GM23338 (cell line): Measurements from ENCODE around the gene SLC66A3.

Experiments used
- CTCF ChIP-seq, 2 experiments: fragments of 200-600 bp in 1 of 2; sonication (generic) in 1 of 2; conservative IDR thresholded peaks; 2 replicates each; pipeline versions ENCODE4 v1.5.1 to v1.6.1; 2016 to 2017; ENCODE audit warnings: antibody characterized with exemption in 2 of 2, low read depth in 2 of 2, mild to moderate bottlenecking in 2 of 2, moderate library complexity in 1 of 2
- ETS1 ChIP-seq: IDR thresholded peaks from 2 replicates; pipeline ENCODE4 v1.6.1; 2016; ENCODE audit warnings: antibody characterized with exemption
- EZH2 ChIP-seq: fragments of 200-600 bp; sonication (generic); IDR thresholded peaks from one replicate; pipeline ENCODE4 v1.8.0; 2017; ENCODE audit warnings: antibody characterized with exemption, mild to moderate bottlenecking, low read depth; ENCODE audit not compliant: unreplicated experiment
- EZH2phosphoT487 ChIP-seq: fragments of 200-600 bp; sonication (generic); IDR thresholded peaks from one replicate; pipeline ENCODE4 v1.8.1; 2018; ENCODE audit warnings: antibody characterized with exemption; ENCODE audit not compliant: unreplicated experiment
- POLR2AphosphoS5 ChIP-seq: IDR thresholded peaks from 2 replicates; pipeline ENCODE4 v1.6.1; 2016; ENCODE audit warnings: antibody characterized with exemption, low read depth
- REST ChIP-seq: IDR thresholded peaks from one replicate; pipeline ENCODE4 v1.6.1; 2018; ENCODE audit warnings: antibody characterized with exemption; ENCODE audit not compliant: unreplicated experiment

GRCh38 chr2:11220445-11220844 is 65.2 kb downstream of the SLC66A3 start:
- TF ChIP-seq REST (no peak), CTCF (conservative IDR thresholded peaks at IDR 0.05; ENCODE audit: low read depth in 2 of 2) (no peak), EZH2 (no peak), ETS1 (no peak), POLR2AphosphoS5 (no peak), EZH2phosphoT487 (no peak)
